ENCODE data around the gene TMEM145.

The TMEM145 gene

DNA sequence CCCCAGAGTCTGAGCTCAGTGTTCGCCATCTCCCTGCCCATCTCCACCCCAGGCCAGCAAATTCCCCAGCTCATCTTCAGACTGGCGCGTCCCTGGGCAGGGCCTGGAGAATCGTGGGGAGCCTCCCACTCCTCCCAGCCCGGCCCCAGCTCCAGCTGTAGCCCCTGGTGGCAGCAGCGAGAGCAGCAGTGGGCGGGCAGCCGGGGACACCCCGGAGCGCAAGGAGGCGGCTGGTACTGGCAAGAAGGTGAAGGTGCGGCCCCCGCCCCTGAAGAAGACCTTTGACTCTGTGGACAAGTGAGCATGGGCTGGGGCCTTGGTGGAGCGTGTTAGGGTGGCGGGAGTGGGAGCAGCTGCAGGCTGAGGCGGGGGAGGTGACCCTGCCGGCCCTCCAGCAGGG, 19.6 kb upstream of the TMEM145 start:
- no peak for TF ChIP-seq CTCF (IDR thresholded peaks at IDR 0.05)
- Histone ChIP-seq H3K27ac (no peak overlapping the region), H3K4me3 (no peak overlapping the region)
- no peak for DNase-seq (ENCODE audit: low spot score)

- Histone ChIP-seq H3K4me3 (no peak overlapping the region), H3K27ac (no peak overlapping the region)
- DNase-seq (ENCODE audit: low spot score), result no peak
- TF ChIP-seq CTCF (IDR thresholded peaks at IDR 0.05), result no peak
These were observed 19.2 kb upstream of the TMEM145 start for GRCh38 chr19:42293948-42294347.

- no peak for DNase-seq (ENCODE audit: low spot score)
- H3K4me3 ChIP-seq, result no peak overlapping the region
These were observed 18.5 kb upstream of the TMEM145 start for GRCh38 chr19:42294471-42295137.

DNA sequence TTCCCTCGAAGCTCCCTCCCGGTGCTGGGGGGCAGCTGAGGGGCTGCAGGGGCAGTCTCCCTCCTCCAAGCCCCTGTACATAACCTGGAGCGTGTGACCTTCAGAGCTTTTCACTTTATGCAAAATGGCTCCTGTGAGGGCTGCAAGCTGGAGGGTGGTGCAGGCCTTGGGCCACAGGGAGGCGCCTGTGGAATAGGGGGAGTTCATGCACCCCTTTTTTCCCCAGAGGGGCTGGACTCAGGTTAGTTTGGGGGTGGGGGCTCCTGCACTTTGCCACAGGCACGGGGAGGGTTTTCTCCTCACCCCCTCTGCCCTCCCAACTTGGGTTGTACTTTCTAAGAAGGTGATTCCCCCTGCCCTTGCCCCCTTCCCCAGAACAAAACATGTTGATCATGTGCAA, 17.8 kb upstream of the TMEM145 start:
- DNase-seq (ENCODE audit: low spot score), result no peak
- TF ChIP-seq CTCF (IDR thresholded peaks at IDR 0.05), result no peak
- H3K4me3 ChIP-seq, result no peak overlapping the region
- H3K27ac ChIP-seq, result no peak overlapping the region

More at GRCh38 chr19:42294471-42295137, 18.5 kb upstream of the TMEM145 start:
- H3K27ac ChIP-seq, result no peak overlapping the region
- no peak for TF ChIP-seq CTCF (IDR thresholded peaks at IDR 0.05)

GRCh38 chr19:42295831-42296525, 17.1 kb upstream of the TMEM145 start:
- DNase-seq (ENCODE audit: low spot score), result no peak
- peak; percentile 88 for TF ChIP-seq CTCF (IDR thresholded peaks at IDR 0.05)
- H3K27ac ChIP-seq, result no peak overlapping the region
- no peak overlapping the region for H3K4me3 ChIP-seq

- Histone ChIP-seq H3K27ac (no peak overlapping the region), H3K4me3 (no peak overlapping the region)
- TF ChIP-seq CTCF (IDR thresholded peaks at IDR 0.05), result no peak
- DNase-seq (ENCODE audit: low spot score), result no peak
These were observed 16.1 kb upstream of the TMEM145 start for GRCh38 chr19:42297039-42297438.
